Neural progenitor cell (in vitro differentiated cells): ENCODE data around the gene MAP7. TPM values are rescaled to one million over a fixed set of nuclear protein-coding genes. Genes with fewer than 3 reads are reported as not detected.
"Not testable (repeated sequence)": the region's sequence is repeated elsewhere in the genome, so short reads cannot be mapped to it uniquely, and the experiment has no call there.

Source experiments
- DNase-seq: peaks from one replicate; pipeline ENCODE4 v3.0.0-alpha.2; 2016; ENCODE audit warnings: low spot score
- H2AFZ ChIP-seq: fragments of 200-600 bp; sonication (generic); replicated peaks from 2 replicates; pipeline ENCODE4 v1.6.1; 2016; ENCODE audit warnings: antibody characterized with exemption
- H3F3A ChIP-seq: fragments of 200-600 bp; sonication (generic); 2 replicates; pipeline ENCODE4 v1.6.1; 2016; ENCODE audit warnings: antibody characterized with exemption, low read depth
- H3K27ac ChIP-seq: fragments of 200-600 bp; sonication (generic); 2 replicates; pipeline ENCODE4 v1.5.1; 2016; ENCODE audit warnings: mild to moderate bottlenecking
- H3K27me3 ChIP-seq: fragments of 200-600 bp; sonication (generic); 2 replicates; pipeline ENCODE4 v1.6.1; 2016; ENCODE audit warnings: mild to moderate bottlenecking, moderate library complexity
- H3K36me3 ChIP-seq: fragments of 200-600 bp; sonication (generic); 2 replicates; pipeline ENCODE4 v1.5.1; 2016
- H3K4me1 ChIP-seq: fragments of 200-600 bp; sonication (generic); 2 replicates; pipeline ENCODE4 v1.6.1; 2016; ENCODE audit warnings: mixed run types
- H3K4me2 ChIP-seq: fragments of 200-600 bp; sonication (generic); 2 replicates; pipeline ENCODE4 v1.6.1; 2016
- H3K4me3 ChIP-seq: fragments of 200-600 bp; sonication (generic); 2 replicates; pipeline ENCODE4 v1.5.1; 2016
- H3K79me2 ChIP-seq: fragments of 200-600 bp; sonication (generic); 2 replicates; pipeline ENCODE4 v1.6.1; 2016; ENCODE audit warnings: low read depth
- H3K9ac ChIP-seq: fragments of 200-600 bp; sonication (generic); 2 replicates; pipeline ENCODE4 v1.6.1; 2016
- H3K9me3 ChIP-seq: fragments of 200-600 bp; sonication (generic); 2 replicates; pipeline ENCODE4 v1.5.1; 2016; ENCODE audit warnings: low read depth
- H4K20me1 ChIP-seq: fragments of 200-600 bp; sonication (generic); 2 replicates; pipeline ENCODE4 v1.6.1; 2016; ENCODE audit warnings: low read depth
- H3K27ac Mint-ChIP-seq: 3 replicates; pipeline ENCODE4 v1.8.0; 2021; ENCODE audit warnings: mixed read lengths
- H3K27me3 Mint-ChIP-seq: 2 replicates; pipeline ENCODE4 v1.8.0; 2022; ENCODE audit warnings: low read depth, mild to moderate bottlenecking, inconsistent platforms, moderate library complexity, mixed read lengths; ENCODE audit not compliant: insufficient read depth
- H3K36me3 Mint-ChIP-seq: 3 replicates; pipeline ENCODE4 v1.8.0; 2021; ENCODE audit warnings: mixed read lengths
- H3K4me1 Mint-ChIP-seq: 3 replicates; pipeline ENCODE4 v1.8.0; 2021; ENCODE audit warnings: mixed read lengths
- H3K4me3 Mint-ChIP-seq: 3 replicates; pipeline ENCODE4 v1.8.0; 2021; ENCODE audit warnings: mild to moderate bottlenecking, moderate library complexity, mixed read lengths
- H3K9me3 Mint-ChIP-seq: 3 replicates; pipeline ENCODE4 v1.8.0; 2020; ENCODE audit warnings: mixed read lengths
- EZH2 ChIP-seq: fragments of 200-600 bp; sonication (generic); IDR thresholded peaks from 2 replicates; pipeline ENCODE4 v1.6.1; 2017; ENCODE audit warnings: antibody characterized with exemption, mild to moderate bottlenecking, moderate library complexity
- EZH2phosphoT487 ChIP-seq: fragments of 200-600 bp; sonication (generic); IDR thresholded peaks from 2 replicates; pipeline ENCODE4 v1.6.1; 2017; ENCODE audit warnings: antibody characterized with exemption
- total RNA-seq: library from RNA; depleted of rRNA; stranded (reverse); fragments of >200 nt; gene quantifications from 2 replicates; pipeline ENCODE4 v1.2.3, GENCODE V29; 2015; ENCODE audit warnings: low replicate concordance
- TF ChIP-seq, protein P1 (sequence below): fragments of 200-600 bp; sonication (generic); IDR thresholded peaks from 2 replicates; pipeline ENCODE4 v1.5.1; 2017; ENCODE audit warnings: antibody characterized with exemption, mild to moderate bottlenecking

Gene MAP7
- total RNA-seq, 1 donor from 2014 or later: 9.0 TPM

DNA sequence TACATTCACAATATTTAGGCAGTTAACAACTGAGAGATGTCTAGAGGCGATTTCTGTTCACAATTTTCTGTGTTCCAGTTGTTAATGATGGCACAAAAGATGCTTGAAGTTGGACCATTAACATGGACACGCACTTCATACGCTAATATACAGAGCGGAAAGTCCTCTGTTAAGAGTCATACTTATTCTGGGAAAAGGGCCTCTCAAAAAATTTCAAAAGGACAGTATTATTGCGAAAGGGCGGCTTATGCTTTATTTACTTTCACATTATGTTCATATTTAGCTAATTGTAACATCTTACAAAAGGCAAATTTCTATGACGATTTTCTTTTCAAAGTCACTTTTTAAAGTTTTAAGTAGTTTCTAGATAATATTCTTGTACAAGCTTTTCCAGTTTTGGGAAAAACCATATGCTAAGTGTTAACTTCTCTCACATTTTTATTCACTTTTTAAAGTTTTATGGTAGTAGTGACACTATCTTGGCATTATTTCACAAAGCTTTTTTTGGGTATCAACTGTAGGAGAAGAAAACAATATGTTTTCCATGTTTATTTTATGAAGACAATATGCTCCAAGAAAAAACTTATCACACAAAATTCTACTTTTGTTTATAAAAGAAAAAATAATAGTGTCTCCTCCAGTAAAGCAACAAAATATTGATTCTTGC lies 62.3 kb downstream of the MAP7 start:
- Histone ChIP-seq H2AFZ (no peak overlapping the region), H3K79me2 (no peaks in the 10 kb centered on the region), H3K4me2 (no peak overlapping the region), H3K4me1 (no peaks in the 10 kb centered on the region), H3K36me3 (no peaks in the 10 kb centered on the region), H3K27ac (no peak overlapping the region), H3K27me3 (no peaks in the 10 kb centered on the region), H3K4me3 (no peak overlapping the region), H3K9ac (no peak overlapping the region), H3F3A (no peaks in the 10 kb centered on the region), H4K20me1 (no peaks in the 10 kb centered on the region), H3K9me3 (no peaks in the 10 kb centered on the region)
- Mint-ChIP-seq H3K27me3 (no peaks in the 10 kb centered on the region), H3K27ac (no peak overlapping the region), H3K36me3 (no peaks in the 10 kb centered on the region), H3K4me3 (no peak overlapping the region), H3K4me1 (peaks cover 5% of the 10 kb centered on the region), H3K9me3 (no peaks in the 10 kb centered on the region)
- DNase-seq: no peak
- no peak for TF ChIP-seq EZH2phosphoT487
- TF ChIP-seq, protein P1, sequence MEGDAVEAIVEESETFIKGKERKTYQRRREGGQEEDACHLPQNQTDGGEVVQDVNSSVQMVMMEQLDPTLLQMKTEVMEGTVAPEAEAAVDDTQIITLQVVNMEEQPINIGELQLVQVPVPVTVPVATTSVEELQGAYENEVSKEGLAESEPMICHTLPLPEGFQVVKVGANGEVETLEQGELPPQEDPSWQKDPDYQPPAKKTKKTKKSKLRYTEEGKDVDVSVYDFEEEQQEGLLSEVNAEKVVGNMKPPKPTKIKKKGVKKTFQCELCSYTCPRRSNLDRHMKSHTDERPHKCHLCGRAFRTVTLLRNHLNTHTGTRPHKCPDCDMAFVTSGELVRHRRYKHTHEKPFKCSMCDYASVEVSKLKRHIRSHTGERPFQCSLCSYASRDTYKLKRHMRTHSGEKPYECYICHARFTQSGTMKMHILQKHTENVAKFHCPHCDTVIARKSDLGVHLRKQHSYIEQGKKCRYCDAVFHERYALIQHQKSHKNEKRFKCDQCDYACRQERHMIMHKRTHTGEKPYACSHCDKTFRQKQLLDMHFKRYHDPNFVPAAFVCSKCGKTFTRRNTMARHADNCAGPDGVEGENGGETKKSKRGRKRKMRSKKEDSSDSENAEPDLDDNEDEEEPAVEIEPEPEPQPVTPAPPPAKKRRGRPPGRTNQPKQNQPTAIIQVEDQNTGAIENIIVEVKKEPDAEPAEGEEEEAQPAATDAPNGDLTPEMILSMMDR: no peak
- no peak for TF ChIP-seq EZH2

DNA sequence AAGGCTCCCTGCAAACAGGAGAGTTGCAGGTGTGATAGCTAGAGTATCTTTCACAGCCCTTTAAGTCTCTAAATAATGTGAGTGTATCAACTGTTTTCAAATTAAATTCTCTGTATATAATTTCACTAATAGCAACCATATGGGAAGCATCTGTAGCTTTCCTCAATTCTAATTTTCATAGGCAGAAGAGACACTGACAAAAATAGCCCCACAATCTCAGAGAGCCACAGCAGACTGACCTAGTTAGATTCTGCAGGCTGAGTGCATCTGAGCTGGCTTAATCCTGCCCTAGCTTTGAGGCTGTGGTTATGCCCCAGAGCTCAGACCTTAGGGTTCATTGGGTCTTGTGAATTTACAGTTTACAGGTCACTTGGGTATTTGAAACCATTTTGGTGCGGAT lies 63.9 kb downstream of the MAP7 start:
- no peaks in the 10 kb centered on the region for H3K9me3 Mint-ChIP-seq
- Histone ChIP-seq H3K79me2 (no peaks in the 10 kb centered on the region), H3K36me3 (no peaks in the 10 kb centered on the region), H3K4me3 (no peak overlapping the region), H3K27me3 (no peaks in the 10 kb centered on the region), H3K27ac (no peak overlapping the region), H2AFZ (no peak overlapping the region), H3K9me3 (no peaks in the 10 kb centered on the region), H3K9ac (no peak overlapping the region), H3K4me1 (no peaks in the 10 kb centered on the region), H3K4me2 (no peak overlapping the region), H4K20me1 (no peaks in the 10 kb centered on the region), H3F3A (no peaks in the 10 kb centered on the region)
- H3K36me3 Mint-ChIP-seq: no peaks in the 10 kb centered on the region
- no peak overlapping the region for H3K4me3 Mint-ChIP-seq
- H3K4me1 Mint-ChIP-seq: peaks cover 5% of the 10 kb centered on the region
- H3K27ac Mint-ChIP-seq: no peak overlapping the region
- H3K27me3 Mint-ChIP-seq: no peaks in the 10 kb centered on the region
- DNase-seq: no peak
- TF ChIP-seq EZH2 (no peak), EZH2phosphoT487 (no peak)
- TF ChIP-seq, protein P1: no peak

DNA sequence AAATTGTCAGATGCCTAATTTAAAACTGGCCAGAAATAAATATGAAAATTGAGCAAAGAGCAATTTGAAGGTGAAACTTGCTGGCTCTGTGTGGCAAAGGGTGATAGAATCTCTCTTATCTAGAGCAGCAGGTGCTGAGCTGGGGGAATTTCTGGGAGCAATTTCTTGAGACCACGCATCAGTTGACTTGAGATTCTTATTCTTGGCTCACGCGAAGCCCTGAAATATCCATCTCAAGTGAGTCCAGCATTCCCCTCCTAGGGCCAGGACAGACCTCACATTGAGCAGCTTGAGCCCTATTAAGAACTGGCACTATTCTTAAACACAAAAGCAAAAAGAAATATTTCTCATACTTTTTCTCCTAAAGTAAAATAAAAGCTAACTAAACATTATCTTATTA lies 66.3 kb downstream of the MAP7 start:
- Histone ChIP-seq H3F3A (no peaks in the 10 kb centered on the region), H3K27ac (no peak overlapping the region), H3K27me3 (no peaks in the 10 kb centered on the region), H3K4me3 (no peak overlapping the region), H3K79me2 (no peaks in the 10 kb centered on the region), H3K9ac (no peak overlapping the region), H3K9me3 (no peaks in the 10 kb centered on the region), H3K4me2 (no peak overlapping the region), H3K4me1 (no peaks in the 10 kb centered on the region), H4K20me1 (no peaks in the 10 kb centered on the region), H3K36me3 (no peaks in the 10 kb centered on the region), H2AFZ (no peak overlapping the region)
- no peaks in the 10 kb centered on the region for H3K36me3 Mint-ChIP-seq
- no peaks in the 10 kb centered on the region for H3K9me3 Mint-ChIP-seq
- no peak overlapping the region for H3K4me3 Mint-ChIP-seq
- TF ChIP-seq EZH2phosphoT487: no peak
- TF ChIP-seq EZH2: no peak
- TF ChIP-seq, protein P1: no peak
- no peaks in the 10 kb centered on the region for H3K27me3 Mint-ChIP-seq
- peaks cover 5% of the 10 kb centered on the region for H3K4me1 Mint-ChIP-seq
- no peak for DNase-seq
- no peak overlapping the region for H3K27ac Mint-ChIP-seq

DNA sequence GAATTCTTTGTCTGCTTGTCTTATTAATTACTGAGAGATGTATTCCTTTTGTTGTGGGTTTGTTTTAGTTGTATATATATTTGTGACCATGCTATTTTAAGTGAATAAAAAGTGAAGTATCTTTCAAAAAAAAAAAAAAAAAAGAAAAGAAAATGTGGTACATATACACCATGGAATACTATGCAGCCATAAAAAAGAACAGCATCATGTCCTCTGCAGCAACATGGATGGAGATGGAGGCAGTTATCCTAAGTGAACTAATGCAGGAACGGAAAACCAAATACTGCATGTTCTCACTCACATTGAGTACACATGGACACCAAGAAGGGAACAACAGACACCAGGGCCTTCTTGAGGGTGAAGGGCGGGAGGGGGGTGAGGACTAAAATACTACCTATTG lies 67.2 kb downstream of the MAP7 start:
- not testable (repeated sequence) for H3K27ac ChIP-seq, H3K27ac Mint-ChIP-seq, H3K4me3 ChIP-seq, H3K36me3 Mint-ChIP-seq, H3K27me3 Mint-ChIP-seq, H3K4me1 ChIP-seq, H3F3A ChIP-seq, H2AFZ ChIP-seq, H3K27me3 ChIP-seq, DNase-seq, H3K4me1 Mint-ChIP-seq, H3K9me3 ChIP-seq, H3K4me3 Mint-ChIP-seq, H3K36me3 ChIP-seq, H3K9ac ChIP-seq, H3K79me2 ChIP-seq, H3K9me3 Mint-ChIP-seq, H3K4me2 ChIP-seq, H4K20me1 ChIP-seq
